HG03064 (cell line): ENCODE results near the gene TEF.

Source experiments
- ATAC-seq: cut with Tn5 transposase; IDR thresholded peaks from one replicate; pipeline ENCODE4 v1.9.1; 2021; ENCODE audit warnings: low read depth; ENCODE audit not compliant: unreplicated experiment

TEF gene, protein sequence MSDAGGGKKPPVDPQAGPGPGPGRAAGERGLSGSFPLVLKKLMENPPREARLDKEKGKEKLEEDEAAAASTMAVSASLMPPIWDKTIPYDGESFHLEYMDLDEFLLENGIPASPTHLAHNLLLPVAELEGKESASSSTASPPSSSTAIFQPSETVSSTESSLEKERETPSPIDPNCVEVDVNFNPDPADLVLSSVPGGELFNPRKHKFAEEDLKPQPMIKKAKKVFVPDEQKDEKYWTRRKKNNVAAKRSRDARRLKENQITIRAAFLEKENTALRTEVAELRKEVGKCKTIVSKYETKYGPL

DNA sequence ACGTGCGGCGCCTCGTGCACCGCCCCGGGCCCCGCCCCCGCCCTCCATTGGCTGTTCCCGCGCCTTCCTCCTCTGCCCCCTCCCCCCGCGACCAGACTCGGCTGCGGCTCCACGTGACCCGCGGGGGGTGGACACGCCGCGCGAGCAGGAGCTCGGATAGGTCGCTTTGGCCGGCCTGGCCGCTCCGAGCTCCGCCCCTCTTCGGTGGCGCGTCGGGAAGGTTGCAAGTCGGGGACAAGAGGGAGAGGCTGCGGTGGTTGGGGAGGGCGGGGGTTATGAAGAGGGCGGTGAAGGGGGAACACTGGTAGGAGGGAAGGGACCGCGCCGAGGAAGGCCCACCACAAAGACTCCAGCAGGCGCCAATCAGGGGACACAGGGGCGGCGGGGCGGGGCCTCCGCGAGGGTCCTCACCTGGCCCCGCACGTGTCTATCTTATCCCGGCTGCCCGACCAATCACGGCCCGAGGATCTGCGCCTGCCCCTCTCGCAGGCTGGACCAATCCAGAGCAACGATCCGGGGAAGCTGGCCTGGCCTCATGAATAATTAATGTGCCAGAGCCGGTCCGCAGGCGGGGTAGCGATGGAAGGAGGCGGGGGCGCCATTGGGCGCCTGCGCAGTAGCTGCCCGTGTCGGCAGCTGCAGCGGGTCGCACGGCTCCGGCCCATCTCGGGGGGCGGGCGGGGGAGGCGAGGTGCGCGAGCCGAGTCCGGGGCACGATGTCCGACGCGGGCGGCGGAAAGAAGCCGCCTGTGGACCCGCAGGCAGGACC lies at the start of gene TEF:
TSS of gene TEF (plus strand) at position 614 of the 769 bp plus-strand sequence. CDS start at position 717, 103 bp downstream.
- ATAC-seq, result peak; percentile 74

DNA sequence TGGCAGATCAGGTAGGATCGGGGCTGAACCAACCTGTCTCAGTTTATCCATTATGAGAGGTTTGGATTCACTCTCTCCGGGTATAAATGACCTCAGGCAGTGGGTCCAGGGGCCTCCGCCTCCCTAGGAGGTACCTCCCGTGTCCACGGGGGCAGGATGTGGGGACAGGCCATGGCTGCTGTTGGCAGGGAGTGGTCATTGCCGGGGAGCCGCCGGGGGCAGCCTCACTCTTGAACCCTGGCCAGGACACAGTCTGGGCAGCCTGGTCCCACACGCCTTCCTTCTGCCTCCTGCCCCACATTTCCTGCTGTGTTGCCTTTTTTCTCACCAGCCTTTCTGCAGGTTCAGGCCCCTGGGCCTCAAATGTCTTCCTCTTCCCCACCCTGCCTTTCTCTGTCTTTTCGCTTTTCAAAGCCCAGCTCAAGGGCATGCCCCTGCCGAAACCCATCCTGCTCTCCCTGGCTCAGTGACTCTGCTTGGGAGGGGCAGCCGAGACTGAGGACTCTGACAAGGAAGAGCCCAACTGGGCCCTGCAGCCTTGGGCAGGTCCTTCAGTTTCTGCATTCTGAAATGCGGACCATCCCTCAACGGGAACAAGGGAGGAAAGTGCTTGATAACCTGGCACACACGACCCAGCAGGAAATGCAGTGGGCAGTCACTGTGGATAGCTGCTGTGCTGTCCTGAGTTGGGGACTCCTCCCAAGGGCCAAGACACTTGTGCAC lies 49.4 kb upstream of the TEF start:
- ATAC-seq, result no peak

DNA sequence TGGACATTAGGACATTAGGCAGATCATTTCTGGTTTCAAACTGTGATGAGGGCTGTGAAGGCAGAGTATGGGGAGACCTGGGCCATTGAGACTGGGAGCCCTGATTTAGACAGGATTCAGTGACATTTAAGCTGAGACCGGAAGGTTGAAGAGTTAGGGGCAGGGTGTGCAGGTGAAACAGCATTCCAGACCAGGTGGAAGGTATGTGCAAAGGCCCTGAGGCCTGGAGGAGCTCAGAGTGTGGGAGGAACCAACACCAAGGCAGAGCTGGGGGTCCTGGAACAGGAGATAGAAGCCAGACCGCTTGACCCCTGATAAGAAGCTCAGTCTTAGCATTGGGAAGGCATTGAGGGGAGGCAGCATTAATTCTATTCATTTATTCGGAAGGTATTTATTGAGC lies 47.9 kb upstream of the TEF start:
- ATAC-seq, result no peak

DNA sequence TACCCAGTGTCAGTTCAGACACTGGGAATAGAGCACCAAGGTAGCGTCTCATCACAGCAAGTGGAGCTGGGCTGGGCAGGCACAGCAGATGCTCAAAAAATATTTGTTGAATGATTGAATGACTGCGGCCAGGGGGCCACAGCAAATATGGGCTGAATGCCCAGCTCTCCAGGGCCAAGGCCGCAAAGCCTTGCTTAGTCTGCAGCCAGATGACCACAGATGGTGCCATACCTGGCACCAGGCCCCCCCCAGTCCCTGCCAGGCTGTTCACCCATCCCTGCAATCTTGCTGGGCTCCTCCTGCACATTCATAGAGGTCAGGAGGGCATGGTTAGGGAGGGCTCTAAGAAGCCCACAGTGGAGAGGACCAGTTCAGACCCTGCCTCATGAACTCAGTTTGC lies 47.5 kb upstream of the TEF start:
- no peak for ATAC-seq

DNA sequence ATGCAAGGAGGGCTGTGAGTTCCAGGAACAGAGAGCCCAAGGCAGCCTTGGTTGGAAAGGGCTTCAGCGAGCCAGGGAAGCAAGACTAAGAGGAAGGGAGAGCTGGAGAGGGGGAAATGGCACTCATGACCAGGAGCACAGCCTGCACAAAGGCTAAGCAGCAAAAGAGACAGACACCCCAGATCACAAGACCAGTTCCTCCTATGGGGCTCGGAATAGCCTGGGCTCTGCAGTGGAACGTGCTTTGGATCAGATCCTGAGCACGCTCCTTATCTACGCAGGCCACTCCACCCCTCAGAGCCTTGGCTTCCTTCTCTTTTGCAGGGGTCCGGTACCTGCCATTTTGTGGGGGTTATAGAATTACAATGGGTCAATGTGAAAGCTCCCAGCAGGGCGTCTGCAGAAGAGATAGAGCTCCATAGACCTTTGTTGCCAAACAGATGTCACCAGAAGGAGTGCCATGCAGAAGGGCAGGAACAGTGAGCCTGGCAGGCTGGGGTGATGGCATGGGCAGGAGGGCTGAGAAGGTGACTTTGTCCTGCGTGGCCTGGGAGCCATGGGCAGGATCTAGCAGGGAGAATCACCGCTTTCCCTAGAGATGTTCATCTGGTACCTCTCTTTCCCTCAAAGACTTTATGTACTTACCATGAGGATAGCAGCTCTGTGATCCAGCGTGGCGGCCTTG lies 46.6 kb upstream of the TEF start:
- ATAC-seq, result no peak

DNA sequence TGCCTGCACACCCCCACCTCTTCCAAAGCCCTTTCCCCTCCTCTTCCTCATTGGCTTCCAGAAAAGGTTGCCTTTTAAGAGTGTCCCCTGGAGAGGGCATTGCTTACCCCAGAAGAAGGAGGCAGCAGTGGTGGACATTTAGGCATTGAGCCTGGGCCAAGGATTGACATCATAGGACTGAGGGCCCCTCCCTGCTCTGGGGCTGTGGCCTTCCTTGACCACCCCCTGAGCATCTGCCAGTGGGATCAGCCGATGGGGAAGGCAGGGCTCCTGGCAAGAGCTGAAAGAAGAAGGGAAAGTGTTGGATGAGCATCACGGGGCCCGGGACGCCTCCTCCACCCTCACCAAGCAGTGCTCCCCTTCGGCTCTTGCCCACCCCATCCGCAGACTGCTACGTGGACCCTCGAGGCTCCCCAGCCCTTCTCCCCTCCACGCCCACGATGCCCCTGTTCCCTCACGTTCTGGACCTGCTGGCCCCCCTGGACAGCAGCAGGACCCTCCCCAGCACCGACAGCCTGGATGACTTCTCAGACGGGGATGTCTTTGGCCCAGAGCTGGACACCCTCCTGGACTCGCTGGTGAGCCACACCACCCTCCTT lies 43.0 kb upstream of the TEF start:
- ATAC-seq, result no peak

DNA sequence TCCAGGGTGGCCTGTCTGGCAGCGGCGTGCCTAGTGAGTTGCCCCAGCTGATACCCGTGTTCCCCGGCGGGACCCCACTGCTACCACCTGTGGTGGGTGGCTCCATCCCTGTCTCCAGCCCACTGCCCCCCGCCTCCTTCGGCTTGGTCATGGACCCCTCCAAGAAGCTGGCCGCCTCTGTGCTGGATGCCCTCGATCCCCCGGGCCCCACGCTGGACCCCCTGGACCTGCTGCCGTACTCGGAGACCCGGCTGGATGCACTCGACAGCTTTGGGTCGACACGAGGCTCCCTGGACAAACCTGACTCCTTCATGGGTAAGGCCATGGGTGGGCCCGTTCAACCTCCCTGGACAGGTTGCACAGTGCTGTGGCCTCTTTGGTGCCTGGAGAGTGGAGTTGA lies 41.9 kb upstream of the TEF start:
- ATAC-seq, result no peak

DNA sequence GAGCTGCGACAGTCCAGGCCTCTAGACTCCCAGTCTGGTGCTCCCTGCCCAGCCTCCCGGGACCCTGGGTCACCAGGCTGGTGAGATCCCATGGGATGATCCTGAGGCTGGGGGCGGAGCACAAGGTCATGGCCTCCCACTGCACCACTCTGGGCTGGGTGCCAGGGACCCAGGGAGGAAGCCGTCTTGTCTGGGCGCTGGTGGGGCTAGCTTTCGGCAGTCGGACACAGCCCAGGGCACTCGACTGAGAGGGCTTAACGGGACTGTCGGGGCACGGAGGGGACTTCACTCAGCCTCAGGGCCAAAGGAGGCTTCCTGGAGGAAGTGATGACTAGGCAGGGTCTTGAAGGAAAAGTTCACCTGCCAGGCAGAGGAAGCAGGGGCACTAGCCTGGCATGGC lies 41.4 kb upstream of the TEF start:
- ATAC-seq, result no peak

DNA sequence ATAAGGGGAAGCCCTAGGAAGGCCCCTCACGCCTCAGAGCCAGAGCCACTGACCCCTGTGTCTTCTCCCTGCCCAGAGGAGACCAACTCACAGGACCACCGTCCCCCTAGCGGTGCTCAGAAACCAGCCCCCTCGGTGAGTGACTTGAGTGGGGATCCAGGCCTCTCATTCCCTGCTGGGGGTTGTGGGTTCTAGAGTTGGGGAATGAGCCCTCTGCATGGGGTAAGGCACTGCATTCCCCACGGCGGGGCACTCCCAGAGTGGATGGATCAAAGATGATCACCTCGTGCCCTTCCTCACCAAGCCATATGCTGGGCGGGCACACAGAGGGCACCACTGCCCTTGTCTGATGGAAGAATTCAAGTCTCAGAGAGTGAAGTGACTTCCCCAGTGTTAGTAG lies 40.7 kb upstream of the TEF start:
- no peak for ATAC-seq

DNA sequence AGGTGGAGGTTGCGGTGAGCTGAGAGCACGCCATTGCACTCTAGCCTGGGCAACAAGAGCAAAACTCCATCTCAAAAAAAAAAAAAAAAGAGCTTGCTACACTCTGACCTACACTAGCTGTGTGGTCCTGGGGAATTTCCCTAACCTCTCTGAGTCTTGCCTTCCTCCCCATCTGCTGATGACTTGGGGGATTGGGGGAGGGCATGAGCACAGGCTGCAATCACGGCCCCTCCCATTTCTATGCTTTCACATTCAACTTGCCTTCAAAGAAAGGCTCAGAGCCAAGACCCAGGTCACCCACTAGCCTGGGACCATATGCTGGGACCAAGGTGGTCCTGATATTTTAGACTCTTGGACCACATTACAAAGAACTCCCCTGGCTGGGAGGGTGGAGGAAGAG lies 39.8 kb upstream of the TEF start:
- no peak for ATAC-seq

DNA sequence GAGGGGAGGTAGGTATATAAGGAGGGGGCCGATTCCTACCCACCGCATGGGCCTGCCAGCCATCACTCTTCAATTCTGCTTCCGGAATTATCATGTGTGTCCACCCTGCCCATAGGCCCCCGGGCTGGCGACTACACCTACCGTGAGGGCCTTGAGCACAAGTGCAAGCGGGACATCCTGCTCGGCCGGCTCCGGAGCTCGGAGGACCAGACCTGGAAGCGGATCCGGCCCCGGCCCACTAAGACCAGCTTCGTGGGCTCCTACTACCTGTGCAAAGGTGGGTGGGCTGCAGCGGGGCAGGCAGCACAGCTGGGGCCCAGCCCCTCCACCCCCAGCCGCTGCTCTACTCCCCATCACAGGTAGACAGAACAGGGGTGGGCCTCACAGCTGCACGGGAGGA lies 38.4 kb upstream of the TEF start:
- no peak for ATAC-seq

DNA sequence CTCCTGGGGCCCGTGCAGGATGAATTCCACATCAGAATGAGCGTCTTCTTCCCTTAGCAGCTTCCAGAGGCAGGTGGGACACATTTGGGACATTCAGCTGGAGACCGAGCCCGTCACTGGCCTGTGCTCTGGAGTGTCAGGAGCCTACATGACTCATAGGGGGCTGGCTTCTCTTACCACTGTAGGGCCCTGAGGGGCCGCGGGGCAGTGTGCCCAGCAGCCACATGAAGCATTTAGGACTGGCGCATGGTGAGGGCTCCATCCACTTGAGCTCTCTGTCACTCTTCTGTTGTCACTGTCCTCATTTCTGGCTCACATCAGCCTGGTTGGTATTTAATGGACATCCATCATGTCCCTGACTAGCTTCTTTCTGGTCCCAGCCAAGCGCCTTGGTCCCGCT lies 38.0 kb upstream of the TEF start:
- ATAC-seq, result no peak

DNA sequence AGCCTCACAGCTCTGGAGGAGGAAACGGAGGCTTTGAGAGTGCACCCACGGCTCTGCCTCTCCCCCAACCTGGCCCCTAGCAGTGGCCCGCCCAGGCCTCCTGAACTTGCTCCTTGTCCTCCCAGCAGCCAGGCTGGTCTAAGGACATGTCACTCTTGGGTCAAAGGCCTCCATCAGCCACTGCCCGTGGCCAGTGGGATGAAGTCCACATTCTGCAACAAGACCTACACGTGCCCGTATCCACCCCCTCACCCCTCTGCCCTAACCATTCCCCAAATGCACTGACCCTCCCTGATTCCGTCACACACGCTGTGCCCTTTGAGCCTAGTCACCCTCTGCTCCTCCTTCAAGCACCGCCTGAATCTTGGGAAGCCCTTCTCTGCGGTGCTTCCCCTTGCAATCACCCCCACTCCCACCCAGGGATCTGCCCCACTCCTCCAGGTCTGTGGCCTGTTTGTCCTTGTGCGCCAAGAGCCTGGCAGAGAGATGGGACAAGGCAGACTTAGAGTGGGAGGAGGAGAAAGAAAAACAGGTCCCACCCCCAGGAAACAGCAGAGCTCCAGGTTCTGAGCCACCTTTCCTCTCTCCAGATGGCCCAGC lies 37.5 kb upstream of the TEF start:
- ATAC-seq, result no peak

DNA sequence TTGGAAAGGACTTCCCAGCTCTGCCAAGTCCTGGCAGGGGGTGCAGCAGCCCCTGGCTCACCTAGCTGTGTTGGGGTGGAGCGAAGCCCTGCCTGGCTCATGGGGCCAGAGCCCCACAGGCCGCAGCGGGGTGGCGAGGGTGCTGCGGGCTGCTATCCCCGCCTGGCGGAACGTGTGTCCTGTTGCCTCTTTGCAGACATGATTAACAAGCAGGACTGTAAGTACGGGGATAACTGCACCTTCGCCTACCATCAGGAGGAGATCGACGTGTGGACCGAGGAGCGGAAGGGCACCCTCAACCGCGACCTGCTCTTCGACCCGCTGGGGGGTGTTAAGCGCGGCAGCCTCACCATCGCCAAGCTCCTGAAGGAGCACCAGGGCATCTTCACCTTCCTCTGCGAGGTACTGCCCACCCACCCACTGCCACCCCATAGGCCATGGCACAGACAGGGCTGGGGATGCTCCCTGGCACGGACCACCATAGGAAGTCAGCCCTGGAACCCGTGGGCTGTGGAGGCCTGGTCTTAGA lies 35.9 kb upstream of the TEF start:
- ATAC-seq, result no peak

DNA sequence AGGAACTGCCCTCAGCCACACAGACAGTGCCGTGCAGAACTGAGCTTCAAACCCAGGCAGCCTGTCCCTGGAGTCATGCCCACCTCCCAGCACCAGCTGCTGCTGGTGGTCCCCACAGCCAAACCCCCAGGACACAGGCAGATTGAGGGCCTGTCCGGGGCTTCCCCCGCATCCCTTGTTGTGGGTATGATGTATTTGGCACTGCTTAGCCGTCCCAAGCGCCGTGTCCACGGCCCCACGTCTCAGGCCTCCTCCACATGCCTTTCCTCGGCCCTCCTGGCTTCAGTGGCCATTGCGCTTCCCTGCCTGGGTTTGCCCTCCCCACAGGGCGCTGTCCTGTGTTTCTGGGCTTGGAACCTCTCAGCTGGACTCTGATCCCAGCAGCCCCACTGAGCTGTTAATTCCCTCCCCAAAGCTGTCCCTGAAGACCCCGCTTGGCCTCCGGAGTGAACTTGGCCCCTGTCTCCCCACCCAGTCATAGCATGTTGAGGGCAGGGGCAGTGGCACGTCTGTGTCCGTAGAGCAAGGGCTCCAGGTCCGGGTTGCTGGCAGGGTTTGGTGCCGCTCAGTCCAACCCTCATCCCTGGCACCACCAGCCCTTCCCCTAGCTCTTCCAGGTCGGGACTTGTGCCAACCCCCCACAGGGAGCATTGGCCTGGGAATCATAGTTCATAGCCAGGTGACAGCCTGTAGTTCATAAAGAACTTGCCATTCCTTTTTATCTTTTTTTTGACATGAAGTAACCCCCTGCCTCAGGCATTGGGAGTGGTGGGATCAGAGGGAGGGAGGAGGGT lies 34.5 kb upstream of the TEF start:
- no peak for ATAC-seq

DNA sequence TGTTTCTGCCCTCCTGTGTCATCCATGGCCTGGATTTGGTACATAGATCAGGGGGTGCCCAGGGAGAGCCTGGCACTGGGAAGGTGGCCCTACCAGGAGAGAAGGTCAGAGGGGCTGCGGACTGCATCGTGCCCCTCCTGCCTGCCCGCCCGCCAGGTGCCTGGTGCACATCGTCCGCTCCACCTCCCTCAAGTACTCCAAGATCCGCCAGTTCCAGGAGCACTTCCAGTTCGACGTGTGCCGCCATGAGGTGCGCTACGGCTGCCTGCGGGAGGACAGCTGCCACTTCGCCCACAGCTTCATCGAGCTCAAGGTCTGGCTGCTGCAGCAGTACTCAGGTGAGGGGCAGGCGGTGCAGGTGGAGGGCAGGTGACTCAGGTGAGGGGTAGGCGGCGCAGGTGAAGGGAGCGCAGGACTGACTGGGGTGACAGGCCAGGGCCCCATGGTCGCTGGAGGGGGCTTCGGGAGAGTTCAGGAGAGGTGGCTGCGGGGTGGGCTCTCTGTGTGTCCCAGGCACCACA lies 32.7 kb upstream of the TEF start:
- ATAC-seq, result no peak

DNA sequence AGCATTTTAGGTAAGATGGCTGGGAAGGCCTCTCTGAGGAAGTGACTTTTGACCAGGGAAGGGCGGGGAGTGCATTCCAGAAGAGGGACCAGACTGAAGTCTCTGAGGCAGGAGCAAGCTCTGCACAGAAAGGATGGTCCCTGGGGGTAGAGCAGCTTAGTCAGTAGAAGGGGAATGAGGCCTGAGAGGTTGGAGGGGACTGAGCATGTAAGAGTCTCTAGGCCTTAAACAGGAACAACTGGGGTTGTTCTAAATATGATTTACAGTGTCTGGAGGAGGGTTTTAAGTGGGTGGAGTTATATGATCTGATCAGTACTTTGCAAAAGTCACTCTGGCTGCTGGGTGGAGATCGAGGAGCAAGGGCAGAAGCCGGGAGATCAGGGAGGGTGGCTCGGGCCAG lies 31.7 kb upstream of the TEF start:
- no peak for ATAC-seq

DNA sequence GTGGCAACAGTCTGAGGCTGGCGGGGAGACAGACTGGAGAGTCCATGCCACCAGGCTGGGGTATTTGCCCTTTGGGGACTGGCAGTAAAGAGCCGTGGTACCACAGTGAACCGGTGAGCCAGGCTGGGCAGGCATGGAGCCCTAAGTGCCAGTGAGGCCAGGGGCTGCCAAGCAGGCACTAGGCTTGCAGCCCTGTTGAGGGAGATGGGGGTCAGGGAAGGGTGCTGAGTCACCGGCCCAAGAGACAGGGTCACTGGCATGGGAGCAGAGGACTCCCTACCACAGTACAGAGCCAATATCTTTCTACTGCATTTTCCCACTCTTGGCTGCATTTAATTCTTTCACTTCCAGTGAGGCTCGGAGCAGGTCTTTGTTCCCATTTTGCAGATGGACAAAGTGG lies 30.7 kb upstream of the TEF start:
- no peak for ATAC-seq

DNA sequence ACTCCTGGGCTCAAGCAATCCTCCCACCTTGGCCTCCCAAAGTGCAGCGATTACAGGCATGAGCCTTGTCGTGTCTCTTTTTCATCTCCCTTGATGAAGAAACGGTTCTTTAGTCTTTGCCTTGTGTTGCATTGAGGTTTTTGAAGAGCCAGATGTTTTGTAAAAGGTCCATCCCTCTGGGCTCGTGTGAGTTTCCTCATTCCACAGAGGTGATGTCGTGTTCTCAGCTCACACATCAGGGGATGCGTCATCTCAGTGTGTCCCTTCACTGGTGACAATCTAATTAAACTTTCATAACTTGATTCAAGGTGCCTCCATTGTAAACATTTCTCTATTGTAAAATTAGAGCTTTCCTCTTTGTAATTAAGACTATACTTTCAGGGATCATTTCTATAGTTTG lies 29.7 kb upstream of the TEF start:
- ATAC-seq, result no peak
